ENCODE measurements around the gene AGXT.

The AGXT gene

DNA sequence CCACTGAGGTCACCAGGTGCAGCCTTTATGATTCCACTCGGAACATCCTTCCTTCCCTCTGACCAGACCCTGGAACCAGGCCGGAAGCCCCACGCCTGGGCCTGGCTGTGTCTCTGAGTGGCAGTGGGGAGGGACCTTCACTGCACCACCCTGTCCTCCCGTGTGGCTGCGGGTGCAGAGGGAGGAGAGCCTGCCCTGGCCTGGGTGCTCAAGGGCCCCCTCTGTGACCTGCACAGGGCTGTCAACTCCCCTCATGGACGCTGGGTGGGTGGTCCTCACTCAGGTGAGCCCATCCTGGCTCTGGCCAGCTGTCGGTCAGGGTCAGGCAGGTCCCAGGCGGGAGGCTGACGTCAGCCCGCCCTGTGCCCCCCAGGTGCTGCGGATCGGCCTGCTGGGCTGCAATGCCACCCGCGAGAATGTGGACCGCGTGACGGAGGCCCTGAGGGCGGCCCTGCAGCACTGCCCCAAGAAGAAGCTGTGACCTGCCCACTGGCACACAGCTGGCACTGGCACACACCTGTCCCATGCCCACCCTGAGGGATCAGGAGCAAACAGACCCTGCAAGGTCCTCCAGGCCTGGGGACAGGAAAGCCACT, 9.8 kb downstream of the AGXT start:
- Histone ChIP-seq H3K27ac (replicated peaks) (no peak overlapping the region), H3K27me3 (ENCODE audit: insufficient read depth, poor library complexity, severe bottlenecking) (no peaks in the 10 kb centered on the region), H3K4me3 (replicated peaks; ENCODE audit: insufficient read depth, low read length) (no peak overlapping the region)
- no peak for DNase-seq (ENCODE audit: low read depth in 1 of 2, low spot score in 1 of 2)
- TF ChIP-seq REST (IDR thresholded peaks at IDR 0.05; ENCODE audit: insufficient replicate concordance, low read depth) (no peak), CTCF (IDR thresholded peaks at IDR 0.05; ENCODE audit: insufficient read depth, low read length) (no peak), GABPA (IDR thresholded peaks at IDR 0.05; ENCODE audit: low read depth) (no peak), POLR2AphosphoS5 (IDR thresholded peaks at IDR 0.05; ENCODE audit: low read depth) (no peak), SPI1 (IDR thresholded peaks at IDR 0.05; ENCODE audit: borderline replicate concordance, low read depth) (no peak)

DNA sequence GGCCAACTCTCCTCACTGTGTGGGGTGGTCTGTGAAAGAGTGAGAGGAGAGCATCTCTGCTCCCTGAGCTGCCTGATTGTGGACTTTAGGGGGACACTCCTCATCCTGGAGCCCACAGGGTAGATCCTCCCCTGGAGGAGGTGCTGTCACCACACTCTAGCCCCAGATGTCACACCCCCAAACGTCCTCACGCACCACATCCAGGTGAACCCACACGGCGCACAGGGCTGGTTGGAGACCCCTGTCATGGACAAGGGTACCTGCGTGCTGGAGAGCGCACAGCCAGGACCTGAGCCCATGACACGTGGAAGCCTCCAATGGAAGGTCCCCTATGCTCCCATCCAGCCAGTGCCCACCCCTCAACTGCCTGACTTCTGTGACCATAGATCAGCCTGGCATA, 10.5 kb downstream of the AGXT start:
- no peak for TF ChIP-seq CTCF (IDR thresholded peaks at IDR 0.05; ENCODE audit: insufficient read depth, low read length)
- TF ChIP-seq SPI1 (IDR thresholded peaks at IDR 0.05; ENCODE audit: borderline replicate concordance, low read depth), result no peak
- TF ChIP-seq POLR2AphosphoS5 (IDR thresholded peaks at IDR 0.05; ENCODE audit: low read depth), result no peak
- TF ChIP-seq GABPA (IDR thresholded peaks at IDR 0.05; ENCODE audit: low read depth), result no peak
- no peak for TF ChIP-seq REST (IDR thresholded peaks at IDR 0.05; ENCODE audit: insufficient replicate concordance, low read depth)
- Histone ChIP-seq H3K4me3 (replicated peaks; ENCODE audit: insufficient read depth, low read length) (no peak overlapping the region), H3K27me3 (ENCODE audit: insufficient read depth, poor library complexity, severe bottlenecking) (no peaks in the 10 kb centered on the region), H3K27ac (replicated peaks) (no peak overlapping the region)
- DNase-seq (ENCODE audit: low read depth in 1 of 2, low spot score in 1 of 2), result no peak

DNA sequence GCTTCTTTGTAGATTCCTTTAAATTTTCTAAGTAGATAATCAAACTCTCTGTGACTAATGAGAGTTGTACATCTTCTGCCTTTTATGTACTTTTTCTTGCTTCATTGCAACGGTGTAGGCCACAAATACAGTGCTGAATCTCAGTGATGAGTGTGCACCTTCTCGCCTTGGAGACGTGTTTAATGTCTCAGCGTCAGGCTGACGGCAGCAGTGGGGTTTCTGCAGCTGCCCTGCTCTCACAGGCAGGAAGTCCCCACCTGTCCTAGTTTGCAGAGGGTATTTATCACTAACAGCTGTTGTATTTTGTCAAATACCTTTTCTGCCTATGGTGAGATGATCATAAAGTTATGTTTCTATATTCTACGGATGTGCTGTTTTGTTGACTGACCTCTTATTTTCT, 13.3 kb downstream of the AGXT start:
- Histone ChIP-seq H3K27me3 (ENCODE audit: insufficient read depth, poor library complexity, severe bottlenecking) (no peaks in the 10 kb centered on the region), H3K4me3 (replicated peaks; ENCODE audit: insufficient read depth, low read length) (no peak overlapping the region), H3K27ac (replicated peaks) (no peak overlapping the region)
- no peak for DNase-seq (ENCODE audit: low read depth in 1 of 2, low spot score in 1 of 2)
- TF ChIP-seq REST (IDR thresholded peaks at IDR 0.05; ENCODE audit: insufficient replicate concordance, low read depth), result no peak
- no peak for TF ChIP-seq CTCF (IDR thresholded peaks at IDR 0.05; ENCODE audit: insufficient read depth, low read length)
- no peak for TF ChIP-seq GABPA (IDR thresholded peaks at IDR 0.05; ENCODE audit: low read depth)
- TF ChIP-seq SPI1 (IDR thresholded peaks at IDR 0.05; ENCODE audit: borderline replicate concordance, low read depth), result no peak
- TF ChIP-seq POLR2AphosphoS5 (IDR thresholded peaks at IDR 0.05; ENCODE audit: low read depth), result no peak
